MCF 10A (cell line): ENCODE measurements around the gene NID2. TPM values are rescaled to one million over a fixed set of nuclear protein-coding genes. Genes with fewer than 3 reads are reported as not detected.

Experiments
- BruUV-seq: library from RNA; stranded (reverse); fragments of 400-500 nt; replicated peaks from 2 replicates; lab custom pipeline; 2021; lab: Mats Ljungman, UMichigan
- CTCF ChIA-PET: fragments of 300-600 bp; sonication (Branson Sonifier 250); formaldehyde crosslinking; extraction: SDS; loops from one replicate; lab custom pipeline; 2021; ENCODE audit warnings: antibody characterized with exemption, inconsistent platforms; lab: Yijun Ruan, JAX
- POLR2A ChIA-PET: fragments of 300-600, 350-650 bp; sonication (Branson Sonifier 250); formaldehyde crosslinking; extraction: SDS; loops from one replicate; lab custom pipeline; 2020; ENCODE audit warnings: antibody characterized with exemption, inconsistent platforms; lab: Yijun Ruan, JAX
- DNase-seq: peaks from one replicate; pipeline ENCODE4 v3.0.0-alpha.2; 2018; ENCODE audit not compliant: unreplicated experiment
- H3K27ac Mint-ChIP-seq: one replicate; pipeline ENCODE4 v1.8.0; 2022; ENCODE audit warnings: mild to moderate bottlenecking, low read depth, mixed read lengths; ENCODE audit not compliant: unreplicated experiment
- H3K27me3 Mint-ChIP-seq: one replicate; pipeline ENCODE4 v1.8.0; 2022; ENCODE audit warnings: mixed read lengths; ENCODE audit not compliant: insufficient read depth, unreplicated experiment
- H3K36me3 Mint-ChIP-seq: one replicate; pipeline ENCODE4 v1.8.0; 2022; ENCODE audit warnings: mild to moderate bottlenecking, moderate library complexity, mixed read lengths; ENCODE audit not compliant: insufficient read depth, unreplicated experiment
- H3K4me1 Mint-ChIP-seq: one replicate; pipeline ENCODE4 v1.8.0; 2022; ENCODE audit warnings: mixed read lengths; ENCODE audit not compliant: insufficient read depth, unreplicated experiment
- H3K4me3 Mint-ChIP-seq: one replicate; pipeline ENCODE4 v1.8.0; 2022; ENCODE audit warnings: mild to moderate bottlenecking, moderate library complexity, mixed read lengths; ENCODE audit not compliant: unreplicated experiment
- H3K9me3 Mint-ChIP-seq: one replicate; pipeline ENCODE4 v1.8.0; 2022; ENCODE audit warnings: mixed read lengths; ENCODE audit not compliant: unreplicated experiment
- intact Hi-C: fragments of 100-400 bp; cut with micrococcal nuclease; formaldehyde crosslinking; loops from 2 replicates; pipeline ENCODE4 v1.14.1; 2022
- total RNA-seq: library from RNA; stranded (reverse); gene quantifications from 2 replicates; pipeline ENCODE4 v1.2.3, GENCODE V29; 2022
- TF ChIP-seq, protein P1 (sequence below): fragments of 200-600 bp; IDR thresholded peaks from one replicate; pipeline ENCODE4 v1.8.0; 2022; ENCODE audit warnings: antibody characterized with exemption, mild to moderate bottlenecking; ENCODE audit not compliant: unreplicated experiment

Gene NID2
- total RNA-seq, 1 experiment from 2014 or later = not detected

DNA sequence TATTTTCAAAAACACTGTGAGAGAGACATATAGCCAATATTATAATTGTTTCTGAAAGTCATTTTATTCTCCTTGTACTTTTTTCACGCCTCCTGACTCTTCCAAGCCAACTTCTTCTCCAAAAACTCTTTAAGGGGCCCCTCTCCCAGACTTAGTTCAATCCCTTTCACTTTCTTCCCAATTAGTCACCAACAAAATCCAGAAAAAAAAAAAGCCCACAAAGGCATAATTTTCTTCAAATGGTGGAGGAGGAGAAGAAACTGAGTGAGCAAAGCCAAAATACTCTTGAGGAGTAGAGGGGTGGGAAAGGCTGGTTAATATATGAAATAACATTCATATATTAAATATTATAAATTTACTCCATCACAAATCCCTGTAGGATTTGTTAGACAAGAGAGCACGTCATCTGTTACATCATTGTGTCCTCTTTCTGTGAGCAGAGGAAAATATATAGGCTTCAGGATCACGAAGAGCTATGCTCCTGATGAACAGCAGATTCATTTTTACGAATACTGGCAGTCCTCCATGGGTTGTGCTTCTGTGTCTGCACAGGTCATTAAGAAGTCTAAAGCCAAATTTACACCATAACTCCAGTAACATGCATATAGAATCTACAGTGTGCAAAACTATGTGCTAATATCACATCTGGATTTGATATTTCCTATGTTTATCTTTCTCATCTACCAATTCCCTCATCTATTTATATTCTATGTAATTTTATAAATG lies 25.9 kb upstream of the NID2 start:
- Mint-ChIP-seq H3K4me3 (no peak overlapping the region), H3K4me1 (no peaks in the 10 kb centered on the region), H3K27ac (no peak overlapping the region), H3K36me3 (no peaks in the 10 kb centered on the region), H3K27me3 (no peaks in the 10 kb centered on the region), H3K9me3 (peaks cover 7% of the 10 kb centered on the region)
- ChIA-PET POLR2A (interaction anchor here (0.7 to 1.1 kb wide), 2 partner anchors 14 to 101 kb away, joined by 3 to 4 read pairs; no protein-coding TSS in a partner anchor), CTCF (no interaction called here)
- no TSS peak for BruUV-seq
- intact Hi-C loops = no loop called here
- TF ChIP-seq, protein P1, sequence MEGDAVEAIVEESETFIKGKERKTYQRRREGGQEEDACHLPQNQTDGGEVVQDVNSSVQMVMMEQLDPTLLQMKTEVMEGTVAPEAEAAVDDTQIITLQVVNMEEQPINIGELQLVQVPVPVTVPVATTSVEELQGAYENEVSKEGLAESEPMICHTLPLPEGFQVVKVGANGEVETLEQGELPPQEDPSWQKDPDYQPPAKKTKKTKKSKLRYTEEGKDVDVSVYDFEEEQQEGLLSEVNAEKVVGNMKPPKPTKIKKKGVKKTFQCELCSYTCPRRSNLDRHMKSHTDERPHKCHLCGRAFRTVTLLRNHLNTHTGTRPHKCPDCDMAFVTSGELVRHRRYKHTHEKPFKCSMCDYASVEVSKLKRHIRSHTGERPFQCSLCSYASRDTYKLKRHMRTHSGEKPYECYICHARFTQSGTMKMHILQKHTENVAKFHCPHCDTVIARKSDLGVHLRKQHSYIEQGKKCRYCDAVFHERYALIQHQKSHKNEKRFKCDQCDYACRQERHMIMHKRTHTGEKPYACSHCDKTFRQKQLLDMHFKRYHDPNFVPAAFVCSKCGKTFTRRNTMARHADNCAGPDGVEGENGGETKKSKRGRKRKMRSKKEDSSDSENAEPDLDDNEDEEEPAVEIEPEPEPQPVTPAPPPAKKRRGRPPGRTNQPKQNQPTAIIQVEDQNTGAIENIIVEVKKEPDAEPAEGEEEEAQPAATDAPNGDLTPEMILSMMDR = no peak
- no peak for DNase-seq

DNA sequence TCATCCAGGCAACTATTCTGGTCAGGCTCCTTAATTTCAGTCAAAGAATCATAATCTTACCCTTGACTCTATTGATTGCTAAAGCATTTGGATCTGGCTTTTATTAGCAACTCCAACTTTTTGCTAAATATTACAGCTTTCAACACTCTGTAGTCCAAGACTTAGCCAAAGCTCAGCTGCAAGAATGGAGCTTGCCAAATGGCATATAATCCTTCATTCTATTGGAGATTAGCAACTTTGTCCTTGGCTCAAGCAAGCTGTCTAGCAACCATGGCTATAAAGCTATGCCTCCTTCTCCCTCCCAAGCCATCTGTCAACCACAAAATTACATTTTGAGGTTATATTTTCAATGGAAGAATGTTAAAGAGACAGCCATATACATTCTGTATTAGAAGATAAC lies 23.1 kb upstream of the NID2 start:
- POLR2A ChIA-PET = no interaction called here
- CTCF ChIA-PET = interaction anchor here (2.0 kb wide), 1 partner anchor 11 kb away, joined by 6 read pairs; no protein-coding TSS in a partner anchor
- no TSS peak for BruUV-seq
- DNase-seq = no peak
- no peak overlapping the region for H3K4me3 Mint-ChIP-seq
- peaks cover 7% of the 10 kb centered on the region for H3K9me3 Mint-ChIP-seq
- H3K27ac Mint-ChIP-seq = no peak overlapping the region
- no peaks in the 10 kb centered on the region for H3K36me3 Mint-ChIP-seq
- H3K27me3 Mint-ChIP-seq = no peaks in the 10 kb centered on the region
- TF ChIP-seq, protein P1 = no peak
- intact Hi-C loops = no loop called here
- H3K4me1 Mint-ChIP-seq = no peaks in the 10 kb centered on the region

DNA sequence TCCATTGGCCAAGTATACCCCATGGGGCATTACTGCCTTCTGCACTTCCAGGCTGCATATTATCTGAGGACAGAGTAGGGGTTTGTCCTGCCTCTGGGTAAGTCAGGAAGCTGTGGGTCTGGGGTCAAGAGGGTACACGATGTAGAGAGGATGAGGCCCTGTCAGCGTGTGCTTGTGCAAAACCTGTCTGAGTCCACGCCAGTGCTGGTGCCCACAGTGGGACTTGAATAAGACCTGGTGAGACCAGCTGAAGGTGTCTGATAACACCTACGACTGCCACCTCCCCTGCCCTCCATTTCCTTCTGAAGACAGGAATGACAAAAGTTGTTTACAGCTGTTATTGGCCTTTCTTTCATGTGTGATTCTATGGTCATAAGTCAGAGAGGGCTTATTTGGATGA lies 22.1 kb upstream of the NID2 start:
- H3K4me1 Mint-ChIP-seq = no peaks in the 10 kb centered on the region
- intact Hi-C loops = no loop called here
- H3K9me3 Mint-ChIP-seq = peaks cover under 1% of the 10 kb centered on the region
- POLR2A ChIA-PET = no interaction called here
- no peak for DNase-seq
- CTCF ChIA-PET = interaction anchor here (2.0 kb wide), 1 partner anchor 10 kb away, joined by 6 read pairs; no protein-coding TSS in a partner anchor
- no peaks in the 10 kb centered on the region for H3K27me3 Mint-ChIP-seq
- no peak overlapping the region for H3K4me3 Mint-ChIP-seq
- TF ChIP-seq, protein P1 = no peak
- BruUV-seq = no TSS peak
- H3K27ac Mint-ChIP-seq = no peak overlapping the region
- no peaks in the 10 kb centered on the region for H3K36me3 Mint-ChIP-seq

DNA sequence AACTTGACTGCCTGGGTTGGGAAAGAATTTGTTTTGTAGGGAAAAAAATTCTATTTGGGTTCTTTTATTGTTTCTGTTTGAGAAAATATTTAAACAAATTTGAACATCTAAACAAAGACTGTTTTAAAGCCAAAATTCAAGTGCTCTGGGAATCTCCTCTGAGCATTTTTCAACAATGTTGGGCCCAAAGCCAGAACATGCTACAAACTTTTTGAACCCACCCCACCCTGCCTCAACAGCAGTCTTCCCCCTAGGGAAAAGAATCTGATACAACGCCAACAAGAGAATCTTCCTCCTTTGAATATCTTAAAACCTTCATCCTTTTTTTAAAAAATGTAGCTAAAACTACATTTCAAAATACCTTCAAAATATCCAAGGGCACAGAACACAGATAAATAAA lies 20.4 kb upstream of the NID2 start:
- no TSS peak for BruUV-seq
- CTCF ChIA-PET = interaction anchor here (0.6 to 1.0 kb wide), 3 partner anchors 93 to 463 kb away, joined by 3 read pairs; partner anchors contain the start of genes GPR137C and TXNDC16
- TF ChIP-seq, protein P1 = no peak
- intact Hi-C loops = no loop called here
- POLR2A ChIA-PET = interaction anchor here (0.7 kb wide), 1 partner anchor 266 kb away, joined by 3 read pairs; no protein-coding TSS in a partner anchor
- no peaks in the 10 kb centered on the region for H3K36me3 Mint-ChIP-seq
- H3K27me3 Mint-ChIP-seq = no peaks in the 10 kb centered on the region
- H3K4me3 Mint-ChIP-seq = no peak overlapping the region
- no peak for DNase-seq
- no peak overlapping the region for H3K27ac Mint-ChIP-seq
- peaks cover 13% of the 10 kb centered on the region for H3K9me3 Mint-ChIP-seq
- H3K4me1 Mint-ChIP-seq = no peaks in the 10 kb centered on the region
